H9 (cell line): ENCODE results near the gene INHBB. TPM values are rescaled to one million over a fixed set of nuclear protein-coding genes. Genes with fewer than 3 reads are reported as not detected.

Experiments used
- DNase-seq: peaks from one replicate; pipeline ENCODE4 v3.0.0-alpha.2; 2017
- H2AFZ ChIP-seq: one replicate; pipeline ENCODE4 v1.6.1; 2013; ENCODE audit warnings: mild to moderate bottlenecking, low read length, control low read depth, moderate library complexity
- H2AK5ac ChIP-seq: 2 replicates; pipeline ENCODE4 v1.6.1; 2013; ENCODE audit warnings: low read length, control low read depth, mixed read lengths; ENCODE audit not compliant: insufficient read length
- H2BK120ac ChIP-seq: one replicate; pipeline ENCODE4 v1.6.1; 2013; ENCODE audit warnings: low read depth, mild to moderate bottlenecking, low read length, control low read depth, inconsistent platforms; ENCODE audit not compliant: poor library complexity, severe bottlenecking
- H2BK12ac ChIP-seq: 2 replicates; pipeline ENCODE4 v1.6.1; 2013; ENCODE audit warnings: low read length, control low read depth, mixed read lengths, low read depth; ENCODE audit not compliant: insufficient read length
- H2BK15ac ChIP-seq: 2 replicates; pipeline ENCODE4 v1.6.1; 2013; ENCODE audit warnings: low read depth, low read length, control low read depth
- H2BK20ac ChIP-seq: one replicate; pipeline ENCODE4 v1.6.1; 2013; ENCODE audit warnings: low read depth, mild to moderate bottlenecking, low read length, control low read depth, inconsistent platforms; ENCODE audit not compliant: poor library complexity, severe bottlenecking
- H2BK5ac ChIP-seq: 2 replicates; pipeline ENCODE4 v1.6.1; 2013; ENCODE audit warnings: low read length, control low read depth, mixed read lengths; ENCODE audit not compliant: insufficient read length
- H3K14ac ChIP-seq: 2 replicates; pipeline ENCODE4 v1.6.1; 2013; ENCODE audit warnings: low read length, control low read depth; ENCODE audit not compliant: insufficient read depth
- H3K18ac ChIP-seq: 2 replicates; pipeline ENCODE4 v1.6.1; 2013; ENCODE audit warnings: low read depth, mild to moderate bottlenecking, mixed read lengths, low read length, control low read depth; ENCODE audit not compliant: insufficient read length
- H3K23ac ChIP-seq: 2 replicates; pipeline ENCODE4 v1.6.1; 2013; ENCODE audit warnings: low read length, control low read depth, mixed read lengths, low read depth; ENCODE audit not compliant: insufficient read length
- H3K23me2 ChIP-seq: 2 replicates; pipeline ENCODE4 v1.6.1; 2013; ENCODE audit warnings: low read depth, mild to moderate bottlenecking, mixed read lengths, low read length, control low read depth; ENCODE audit not compliant: insufficient read length, poor library complexity, severe bottlenecking
- H3K27ac ChIP-seq: 2 replicates; pipeline ENCODE4 v1.5.1; 2013; ENCODE audit warnings: low read length, control low read depth, mixed read lengths, low read depth; ENCODE audit not compliant: insufficient read length
- H3K27me3 ChIP-seq: 2 replicates; pipeline ENCODE4 v1.6.1; 2013; ENCODE audit warnings: low read length, control low read depth, inconsistent platforms; ENCODE audit not compliant: insufficient read depth
- H3K4ac ChIP-seq: 2 replicates; pipeline ENCODE4 v1.6.1; 2013; ENCODE audit warnings: low read depth, mild to moderate bottlenecking, control low read depth, inconsistent platforms, low read length, moderate library complexity
- H3K4me1 ChIP-seq: 2 replicates; pipeline ENCODE4 v1.6.1; 2013; ENCODE audit warnings: low read length, control low read depth, inconsistent platforms; ENCODE audit not compliant: insufficient read depth
- H3K4me2 ChIP-seq: 2 replicates; pipeline ENCODE4 v1.6.1; 2013; ENCODE audit warnings: low read length, control low read depth, mixed read lengths; ENCODE audit not compliant: insufficient read length, insufficient read depth
- H3K56ac ChIP-seq: 2 replicates; pipeline ENCODE4 v1.6.1; 2013; ENCODE audit warnings: low read depth, mild to moderate bottlenecking, mixed read lengths, low read length, control low read depth; ENCODE audit not compliant: insufficient read length
- H3K79me1 ChIP-seq: 2 replicates; pipeline ENCODE4 v1.6.1; 2013; ENCODE audit warnings: low read depth, mild to moderate bottlenecking, moderate library complexity, low read length, control low read depth, inconsistent platforms; ENCODE audit not compliant: insufficient read depth, poor library complexity, severe bottlenecking
- H3K79me2 ChIP-seq: 2 replicates; pipeline ENCODE4 v1.6.1; 2013; ENCODE audit warnings: low read length, control low read depth, inconsistent platforms; ENCODE audit not compliant: insufficient read depth
- H3K9ac ChIP-seq: 2 replicates; pipeline ENCODE4 v1.6.1; 2013; ENCODE audit warnings: low read length, control low read depth, mixed read lengths; ENCODE audit not compliant: insufficient read length; ENCODE audit errors: extremely low read depth
- H3K9me3 ChIP-seq: one replicate; pipeline ENCODE4 v1.6.1; 2013; ENCODE audit warnings: low read depth, low read length, inconsistent platforms; ENCODE audit not compliant: control insufficient read depth
- H3T11ph ChIP-seq: one replicate; pipeline ENCODE4 v1.6.1; 2013; ENCODE audit warnings: mild to moderate bottlenecking, low read length, control low read depth, inconsistent platforms
- H4K20me1 ChIP-seq: one replicate; pipeline ENCODE4 v1.6.1; 2013; ENCODE audit not compliant: control insufficient read depth, insufficient read length, insufficient read depth
- H4K5ac ChIP-seq: 2 replicates; pipeline ENCODE4 v1.6.1; 2013; ENCODE audit warnings: low read depth, mild to moderate bottlenecking, mixed read lengths, low read length, control low read depth; ENCODE audit not compliant: insufficient read length
- H4K8ac ChIP-seq: replicated peaks from 2 replicates; pipeline ENCODE4 v1.6.1; 2013; ENCODE audit warnings: low read length, control low read depth, mixed read lengths, low read depth; ENCODE audit not compliant: insufficient read length
- H4K91ac ChIP-seq: 2 replicates; pipeline ENCODE4 v1.6.1; 2013; ENCODE audit warnings: low read depth, mild to moderate bottlenecking, moderate library complexity, mixed read lengths, low read length, control low read depth; ENCODE audit not compliant: insufficient read length
- H3K27ac Mint-ChIP-seq, 3 experiments: 2 replicates in 2 of 3; 3 replicates in 1 of 3; pipeline ENCODE4 v1.8.0; 2020 to 2021; ENCODE audit warnings: mixed read lengths in 3 of 3, mild to moderate bottlenecking in 1 of 3, moderate library complexity in 1 of 3
- H3K27me3 Mint-ChIP-seq: 2 replicates; pipeline ENCODE4 v1.8.0; 2021; ENCODE audit warnings: low read depth, mild to moderate bottlenecking, moderate library complexity, mixed read lengths
- H3K36me3 Mint-ChIP-seq, 3 experiments: 2 replicates in 2 of 3; 3 replicates in 1 of 3; pipeline ENCODE4 v1.8.0; 2020 to 2021; ENCODE audit warnings: low read depth in 3 of 3, mixed read lengths in 3 of 3; ENCODE audit not compliant: insufficient read depth in 1 of 3
- H3K4me1 Mint-ChIP-seq, 2 experiments: 2 replicates each; pipeline ENCODE4 v1.8.0; 2020; ENCODE audit warnings: mixed read lengths in 2 of 2
- H3K4me3 Mint-ChIP-seq, 2 experiments: 2 replicates in 1 of 2; 3 replicates in 1 of 2; pipeline ENCODE4 v1.8.0; 2020 to 2021; ENCODE audit warnings: mild to moderate bottlenecking in 2 of 2, mixed read lengths in 2 of 2, moderate library complexity in 1 of 2
- H3K9me3 Mint-ChIP-seq, 2 experiments: 2 replicates in 1 of 2; 3 replicates in 1 of 2; pipeline ENCODE4 v1.8.0; 2020; ENCODE audit warnings: mild to moderate bottlenecking in 2 of 2, mixed read lengths in 2 of 2, moderate library complexity in 1 of 2
- CTCF ChIP-seq: fragments of 200-600 bp; sonication (generic); conservative IDR thresholded peaks from 3 replicates; pipeline ENCODE4 v1.8.0; 2021; ENCODE audit warnings: antibody characterized with exemption, mild to moderate bottlenecking
- WGBS: extraction: QIAGEN DNeasy Blood & Tissue Kit; methylation state at CpG from one replicate; pipeline ENCODE4 v1.1.7; 2013; ENCODE audit warnings: missing lambda C conversion rate, low lambda C conversion rate, mixed read lengths; ENCODE audit not compliant: insufficient read length; ENCODE audit errors: extremely low coverage; 5-methylcytosine and 5-hydroxymethylcytosine counted together
- total RNA-seq: library from RNA; stranded (reverse); gene quantifications from 2 replicates; pipeline ENCODE4 v1.2.1, GENCODE V29; 2021

The INHBB gene
- total RNA-seq, 1 experiment from 2014 or later, result 0.13 TPM

- Histone ChIP-seq H4K5ac (no peak overlapping the region), H3K23me2 (no peaks in the 10 kb centered on the region), H4K8ac (no peak overlapping the region), H2BK12ac (no peak overlapping the region), H3K27me3 (no peaks in the 10 kb centered on the region), H3K79me1 (no peaks in the 10 kb centered on the region), H3K4me1 (no peaks in the 10 kb centered on the region), H3K18ac (no peak overlapping the region), H2AFZ (no peak overlapping the region), H3K4me2 (no peak overlapping the region), H3K23ac (no peak overlapping the region), H3K27ac (no peak overlapping the region), H2BK120ac (no peak overlapping the region), H3K9ac (no peak overlapping the region), H2BK15ac (no peak overlapping the region), H3K56ac (no peak overlapping the region), H4K20me1 (no peaks in the 10 kb centered on the region), H4K91ac (no peak overlapping the region), H3K4ac (no peak overlapping the region), H2BK20ac (no peak overlapping the region), H3K9me3 (no peaks in the 10 kb centered on the region), H3K79me2 (no peaks in the 10 kb centered on the region), H3K14ac (no peak overlapping the region), H2BK5ac (no peak overlapping the region), H2AK5ac (no peak overlapping the region), H3T11ph (no peak overlapping the region)
- H3K4me1 Mint-ChIP-seq, result peaks cover 15 to 17% of the 10 kb centered on the region in 2 experiments
- DNase-seq, result no peak
- H3K27ac Mint-ChIP-seq, result no peak overlapping the region
- H3K27me3 Mint-ChIP-seq, result peaks cover 12% of the 10 kb centered on the region
- H3K36me3 Mint-ChIP-seq, result peaks cover 0 to 9% (median 0%) of the 10 kb centered on the region in 3 experiments; a peak in 3 of 7 replicates
- WGBS, result no CpG with 5 or more reads among the region's 6 CpGs
- no peak overlapping the region for H3K4me3 Mint-ChIP-seq
- no peak for TF ChIP-seq CTCF
- no peaks in the 10 kb centered on the region for H3K9me3 Mint-ChIP-seq
Observed at GRCh38 chr2:120299561-120299960, 46.4 kb upstream of the INHBB start.
